ENCODE data around the gene DIP2C.

DIP2C gene

DNA sequence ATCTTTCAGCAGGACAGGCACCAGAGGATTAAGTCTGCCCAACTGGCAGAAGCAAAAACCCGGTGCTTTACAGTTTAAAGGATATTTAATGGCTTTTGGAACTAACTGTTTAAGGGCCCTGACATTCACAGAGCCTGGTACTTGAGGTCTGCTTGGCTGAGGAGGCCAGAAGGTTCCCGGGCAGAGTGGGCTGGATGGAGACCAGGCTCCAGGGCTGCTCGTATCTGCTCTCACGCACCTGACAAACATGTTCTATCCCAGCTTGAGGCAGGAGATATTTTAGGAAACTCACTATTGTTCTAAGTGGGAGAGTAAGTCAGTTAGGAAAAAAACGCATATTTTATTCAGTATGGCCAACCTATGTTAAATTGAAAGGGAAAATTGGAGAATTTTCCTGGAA, 410.8 kb downstream of the DIP2C start:
- in situ Hi-C loops (cut with MboI; ENCODE audit: low pct_unique_long_range_greater_than_20kb, low sequenced_read_pairs, unreplicated experiment): no loop called here
- DNase-seq (ENCODE audit: low spot score): no peak
- TF ChIP-seq CTCF (IDR thresholded peaks at IDR 0.05; ENCODE audit: extremely low read depth, insufficient read depth, missing control alignments): no peak

- DNase-seq (ENCODE audit: low spot score): no peak
- in situ Hi-C loops (cut with MboI; ENCODE audit: low pct_unique_long_range_greater_than_20kb, low sequenced_read_pairs, unreplicated experiment): no loop called here
- TF ChIP-seq CTCF (IDR thresholded peaks at IDR 0.05; ENCODE audit: extremely low read depth, insufficient read depth, missing control alignments): no peak
These were observed 411.5 kb downstream of the DIP2C start for GRCh38 chr10:277963-278362.

GRCh38 chr10:275680-276079, 413.8 kb downstream of the DIP2C start:
- TF ChIP-seq CTCF (IDR thresholded peaks at IDR 0.05; ENCODE audit: extremely low read depth, insufficient read depth, missing control alignments): no peak
- no peak for DNase-seq (ENCODE audit: low spot score)
- in situ Hi-C loops (cut with MboI; ENCODE audit: low pct_unique_long_range_greater_than_20kb, low sequenced_read_pairs, unreplicated experiment): no loop called here

- TF ChIP-seq CTCF (IDR thresholded peaks at IDR 0.05; ENCODE audit: extremely low read depth, insufficient read depth, missing control alignments): no peak
- no peak for DNase-seq (ENCODE audit: low spot score)
- in situ Hi-C loops (cut with MboI; ENCODE audit: low pct_unique_long_range_greater_than_20kb, low sequenced_read_pairs, unreplicated experiment): no loop called here
These were observed 414.6 kb downstream of the DIP2C start for GRCh38 chr10:274866-275265.

GRCh38 chr10:273088-273487, 416.4 kb downstream of the DIP2C start:
- DNase-seq (ENCODE audit: low spot score): no peak
- no peak for TF ChIP-seq CTCF (IDR thresholded peaks at IDR 0.05; ENCODE audit: extremely low read depth, insufficient read depth, missing control alignments)
- in situ Hi-C loops (cut with MboI; ENCODE audit: low pct_unique_long_range_greater_than_20kb, low sequenced_read_pairs, unreplicated experiment): no loop called here

GRCh38 chr10:271722-272121, 417.7 kb downstream of the DIP2C start:
- in situ Hi-C loops (cut with MboI; ENCODE audit: low pct_unique_long_range_greater_than_20kb, low sequenced_read_pairs, unreplicated experiment): no loop called here
- no peak for DNase-seq (ENCODE audit: low spot score)
- no peak for TF ChIP-seq CTCF (IDR thresholded peaks at IDR 0.05; ENCODE audit: extremely low read depth, insufficient read depth, missing control alignments)

- in situ Hi-C loops (cut with MboI; ENCODE audit: low pct_unique_long_range_greater_than_20kb, low sequenced_read_pairs, unreplicated experiment): no loop called here
- TF ChIP-seq CTCF (IDR thresholded peaks at IDR 0.05; ENCODE audit: extremely low read depth, insufficient read depth, missing control alignments): no peak
- no peak for DNase-seq (ENCODE audit: low spot score)
These were observed 418.3 kb downstream of the DIP2C start for GRCh38 chr10:271201-271600.
